ENCODE measurements around the gene PDE6C. TPM values are rescaled to one million over a fixed set of nuclear protein-coding genes. Genes with fewer than 3 reads are reported as not detected.

PDE6C gene
- total RNA-seq, 1 donor from 2014 or later: not detected

DNA sequence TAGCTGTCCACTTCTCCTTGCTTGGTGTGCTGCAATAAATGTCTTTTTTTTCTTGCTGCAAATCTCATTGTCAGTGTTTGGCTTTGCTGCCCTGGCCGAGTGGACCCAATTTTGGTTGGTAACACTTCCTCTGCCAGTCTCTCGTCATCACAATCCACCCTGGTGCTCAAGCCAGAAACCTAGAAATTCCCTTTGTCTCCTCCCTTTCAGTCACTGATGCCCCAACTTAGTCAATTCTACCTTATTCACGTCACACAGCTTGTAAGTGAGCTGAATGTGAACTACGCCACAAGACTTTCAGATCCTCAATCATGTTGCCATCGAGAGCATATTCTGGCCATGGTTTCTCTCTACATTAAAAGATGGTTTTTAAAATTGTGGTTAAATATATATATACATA lies 103.0 kb downstream of the PDE6C start:
- Mint-ChIP-seq H3K9me3 (ENCODE audit: unreplicated experiment) (no peaks in the 10 kb centered on the region), H3K36me3 (ENCODE audit: low read depth, unreplicated experiment) (peaks cover 3% of the 10 kb centered on the region)

More for the DNA sequence above, 103.0 kb downstream of the PDE6C start:
- H3K27ac Mint-ChIP-seq (ENCODE audit: unreplicated experiment): no peak overlapping the region
- H3K27me3 Mint-ChIP-seq (ENCODE audit: unreplicated experiment): peaks cover 2% of the 10 kb centered on the region
- no peak overlapping the region for H3K4me3 Mint-ChIP-seq (ENCODE audit: unreplicated experiment)
- DNase-seq (ENCODE audit: low spot score): no peak
- peaks cover 7% of the 10 kb centered on the region for H3K4me1 Mint-ChIP-seq (ENCODE audit: unreplicated experiment)
- TF ChIP-seq, protein P1, sequence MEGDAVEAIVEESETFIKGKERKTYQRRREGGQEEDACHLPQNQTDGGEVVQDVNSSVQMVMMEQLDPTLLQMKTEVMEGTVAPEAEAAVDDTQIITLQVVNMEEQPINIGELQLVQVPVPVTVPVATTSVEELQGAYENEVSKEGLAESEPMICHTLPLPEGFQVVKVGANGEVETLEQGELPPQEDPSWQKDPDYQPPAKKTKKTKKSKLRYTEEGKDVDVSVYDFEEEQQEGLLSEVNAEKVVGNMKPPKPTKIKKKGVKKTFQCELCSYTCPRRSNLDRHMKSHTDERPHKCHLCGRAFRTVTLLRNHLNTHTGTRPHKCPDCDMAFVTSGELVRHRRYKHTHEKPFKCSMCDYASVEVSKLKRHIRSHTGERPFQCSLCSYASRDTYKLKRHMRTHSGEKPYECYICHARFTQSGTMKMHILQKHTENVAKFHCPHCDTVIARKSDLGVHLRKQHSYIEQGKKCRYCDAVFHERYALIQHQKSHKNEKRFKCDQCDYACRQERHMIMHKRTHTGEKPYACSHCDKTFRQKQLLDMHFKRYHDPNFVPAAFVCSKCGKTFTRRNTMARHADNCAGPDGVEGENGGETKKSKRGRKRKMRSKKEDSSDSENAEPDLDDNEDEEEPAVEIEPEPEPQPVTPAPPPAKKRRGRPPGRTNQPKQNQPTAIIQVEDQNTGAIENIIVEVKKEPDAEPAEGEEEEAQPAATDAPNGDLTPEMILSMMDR (IDR thresholded peaks at IDR 0.05; ENCODE audit: unreplicated experiment): no peak

Other genes with a start within 250 kb of the PDE6C start
- gene MYOF, start 130.2 kb upstream of the PDE6C start, total RNA-seq (ENCODE audit: unreplicated experiment): 12.4 TPM
- 3.5 TPM for gene CEP55, start 115.9 kb upstream of the PDE6C start, total RNA-seq (ENCODE audit: unreplicated experiment)
- gene FFAR4, start 45.9 kb upstream of the PDE6C start, total RNA-seq (ENCODE audit: unreplicated experiment): not detected
- gene RBP4, start 11.3 kb upstream of the PDE6C start, total RNA-seq (ENCODE audit: unreplicated experiment): not detected
- 14.6 TPM for gene FRA10AC1, start 90.1 kb downstream of the PDE6C start, total RNA-seq (ENCODE audit: unreplicated experiment)
- gene LGI1, start 145.4 kb downstream of the PDE6C start, total RNA-seq (ENCODE audit: unreplicated experiment): 0.26 TPM